ENCODE measurements around the gene RGCC.
A peak's percentile ranks its signal among the peaks of the same experiment; 100 is the strongest.

The RGCC gene

GRCh38 chr13:41453620-41454019, 3.7 kb upstream of the RGCC start:
- no peak for DNase-seq (ENCODE audit: low spot score)

- no peak for DNase-seq (ENCODE audit: low spot score)
Measured at GRCh38 chr13:41454170-41454569, 3.2 kb upstream of the RGCC start.

GRCh38 chr13:41455725-41456419, 1.5 kb upstream of the RGCC start:
- DNase-seq (ENCODE audit: low spot score): no peak

GRCh38 chr13:41457589-41458186, 338 bp downstream of the RGCC start:
- DNase-seq (ENCODE audit: low spot score): peak; percentile 48

GRCh38 chr13:41458187-41458760, 924 bp downstream of the RGCC start:
- DNase-seq (ENCODE audit: low spot score): peak; percentile 50

GRCh38 chr13:41458761-41459431, 1.5 kb downstream of the RGCC start:
- DNase-seq (ENCODE audit: low spot score): peak; percentile 77

GRCh38 chr13:41459432-41460073, 2.2 kb downstream of the RGCC start:
- DNase-seq (ENCODE audit: low spot score): no peak

GRCh38 chr13:41460074-41460465, 2.7 kb downstream of the RGCC start:
- DNase-seq (ENCODE audit: low spot score): no peak

GRCh38 chr13:41460930-41461329, 3.6 kb downstream of the RGCC start:
- no peak for DNase-seq (ENCODE audit: low spot score)

GRCh38 chr13:41461527-41462139, 4.3 kb downstream of the RGCC start:
- DNase-seq (ENCODE audit: low spot score): no peak

- no peak for DNase-seq (ENCODE audit: low spot score)
Measured at GRCh38 chr13:41462427-41462826, 5.1 kb downstream of the RGCC start.

GRCh38 chr13:41463838-41464602, 6.7 kb downstream of the RGCC start:
- peak; percentile 24 for DNase-seq (ENCODE audit: low spot score)

GRCh38 chr13:41465241-41465847, 8.0 kb downstream of the RGCC start:
- DNase-seq (ENCODE audit: low spot score): peak; percentile 93

GRCh38 chr13:41465898-41466320, 8.6 kb downstream of the RGCC start:
- peak; percentile 37 for DNase-seq (ENCODE audit: low spot score)

GRCh38 chr13:41467425-41467945, 10.1 kb downstream of the RGCC start:
- DNase-seq (ENCODE audit: low spot score): no peak

- no peak for DNase-seq (ENCODE audit: low spot score)
Measured at GRCh38 chr13:41468631-41469030, 11.3 kb downstream of the RGCC start.

GRCh38 chr13:41470196-41470595, 12.8 kb downstream of the RGCC start:
- DNase-seq (ENCODE audit: low spot score): no peak

- DNase-seq (ENCODE audit: low spot score): no peak
Measured at GRCh38 chr13:41471785-41472184, 14.4 kb downstream of the RGCC start.

GRCh38 chr13:41487222-41487621, 29.9 kb downstream of the RGCC start:
- no peak for DNase-seq (ENCODE audit: low spot score)

GRCh38 chr13:41488124-41488523, 30.8 kb downstream of the RGCC start:
- peak; percentile 21 for DNase-seq (ENCODE audit: low spot score)

Measured in CD4-positive, alpha-beta T cell treated with Interleukin-2 at 100 ng/mL for 4 hours (primary cell).